ENCODE results near the gene ABAT.

- TF ChIP-seq EZH2 (IDR thresholded peaks at IDR 0.05; ENCODE audit: borderline replicate concordance, insufficient read depth, low read depth, low read length, poor library complexity, severe bottlenecking) (no peak), CTCF (IDR thresholded peaks at IDR 0.05) (no peak)
These were observed 2.4 kb downstream of the ABAT start for GRCh38 chr16:8676737-8677375.

Data from B cell (primary cell).